ENCODE results near the gene KCNG2. TPM values are rescaled to one million over a fixed set of nuclear protein-coding genes. Genes with fewer than 3 reads are reported as not detected.

KCNG2 gene
- total and polyA plus RNA-seq, 7 experiments from 2014 or later: not detected

DNA sequence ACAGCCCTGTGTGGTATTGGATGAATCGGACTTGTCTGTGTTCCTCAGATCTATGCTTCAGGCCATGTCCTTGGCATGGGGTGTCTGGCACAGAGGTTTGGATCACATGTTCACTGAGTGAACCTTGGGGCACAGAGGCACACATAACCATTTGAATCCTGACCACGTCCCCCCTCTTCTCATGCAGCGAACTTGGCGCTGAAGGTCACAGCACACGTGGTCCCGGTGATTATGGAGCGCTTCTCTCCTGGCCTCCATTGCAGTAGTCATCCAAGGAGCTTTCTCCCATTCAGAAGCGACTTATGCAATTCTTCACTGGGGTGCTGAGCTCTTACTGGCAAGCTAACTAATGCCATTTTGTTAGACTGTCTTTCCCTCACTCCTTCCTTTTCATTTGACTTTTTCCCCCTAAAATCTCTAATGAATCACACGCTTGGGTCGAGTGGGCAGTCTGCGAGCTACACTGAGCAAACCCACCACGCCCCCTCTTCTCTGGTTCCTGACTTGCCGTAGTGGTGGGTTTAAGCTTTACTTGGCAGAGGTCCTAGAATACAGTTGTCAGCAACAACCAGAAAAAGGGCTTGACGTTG lies 59.4 kb downstream of the KCNG2 start:
- peak overlapping the region in 3 of 10 donors; percentile 26 to 36 (median 29) for H3K4me3 Mint-ChIP-seq
- no peaks in the 10 kb centered on the region for H3K9me3 ChIP-seq (ENCODE audit: control insufficient read depth in 2 of 3, low read length in 3 of 3)
- DNase-seq: no peak
- H3K36me3 Mint-ChIP-seq: peaks cover 0 to 7% (median 2%) of the 10 kb centered on the region in 5 donors
- H3K4me1 Mint-ChIP-seq: peaks cover 0 to 8% (median 4%) of the 10 kb centered on the region in 7 donors
- ATAC-seq: no peak
- H3K4me1 ChIP-seq (ENCODE audit: control insufficient read depth in 2 of 2, insufficient read depth in 2 of 2, low read length in 2 of 2): no peaks in the 10 kb centered on the region
- no peak overlapping the region for H3K4me3 ChIP-seq (ENCODE audit: low read length)
- H3K9me3 Mint-ChIP-seq: peaks cover 4 to 19% (median 8%) of the 10 kb centered on the region in 11 donors
- ChIA-PET POLR2A (no interaction called here), CTCF (no interaction called here)
- H3K36me3 ChIP-seq (ENCODE audit: control insufficient read depth in 2 of 3, insufficient read depth in 3 of 3, low read length in 3 of 3): no peaks in the 10 kb centered on the region
- intact Hi-C loops (cut with micrococcal nuclease): no loop called here
- no peaks in the 10 kb centered on the region for H3K27me3 ChIP-seq (ENCODE audit: control insufficient read depth in 2 of 2, insufficient read depth in 2 of 2, low read length in 2 of 2)
- H3K27me3 Mint-ChIP-seq: peaks cover 0 to 14% (median 6%) of the 10 kb centered on the region in 5 donors
- H3K27ac ChIP-seq (ENCODE audit: low read depth, low read length): no peak overlapping the region
- peak overlapping the region in 1 of 9 donors; percentile 53 for H3K27ac Mint-ChIP-seq

- Histone ChIP-seq H3K4me1 (ENCODE audit: control insufficient read depth in 2 of 2, insufficient read depth in 2 of 2, low read length in 2 of 2) (no peaks in the 10 kb centered on the region), H3K9me3 (ENCODE audit: control insufficient read depth in 2 of 3, low read length in 3 of 3) (no peaks in the 10 kb centered on the region), H3K36me3 (ENCODE audit: control insufficient read depth in 2 of 3, insufficient read depth in 3 of 3, low read length in 3 of 3) (no peaks in the 10 kb centered on the region), H3K27me3 (ENCODE audit: control insufficient read depth in 2 of 2, insufficient read depth in 2 of 2, low read length in 2 of 2) (no peaks in the 10 kb centered on the region), H3K27ac (ENCODE audit: low read depth, low read length) (no peak overlapping the region), H3K4me3 (ENCODE audit: low read length) (no peak overlapping the region)
- peaks cover 0 to 8% (median 2%) of the 10 kb centered on the region in 5 donors for H3K36me3 Mint-ChIP-seq
- H3K4me3 Mint-ChIP-seq: no peak overlapping the region
- POLR2A ChIA-PET: no interaction called here
- peaks cover 0 to 14% (median 6%) of the 10 kb centered on the region in 5 donors for H3K27me3 Mint-ChIP-seq
- H3K9me3 Mint-ChIP-seq: peaks cover 4 to 25% (median 9%) of the 10 kb centered on the region in 11 donors
- intact Hi-C loops (cut with micrococcal nuclease): no loop called here
- CTCF ChIA-PET: no interaction called here
- H3K27ac Mint-ChIP-seq: no peak overlapping the region
- no peak for ATAC-seq
- no peak for DNase-seq
- H3K4me1 Mint-ChIP-seq: peaks cover 0 to 8% (median 4%) of the 10 kb centered on the region in 7 donors
These were observed 61.6 kb downstream of the KCNG2 start for GRCh38 chr18:79859314-79859713.

GRCh38 chr18:79861687-79862086 lies 63.9 kb downstream of the KCNG2 start:
- no peaks in the 10 kb centered on the region for H3K27me3 ChIP-seq (ENCODE audit: control insufficient read depth in 2 of 2, insufficient read depth in 2 of 2, low read length in 2 of 2)
- ATAC-seq (no peak), DNase-seq (no peak)
- H3K4me3 ChIP-seq (ENCODE audit: low read length): no peak overlapping the region
- Mint-ChIP-seq H3K27ac (no peak overlapping the region), H3K36me3 (peaks cover 0 to 8% (median 2%) of the 10 kb centered on the region in 5 donors), H3K27me3 (peaks cover 0 to 7% (median 4%) of the 10 kb centered on the region in 5 donors), H3K9me3 (peaks cover 4 to 25% (median 9%) of the 10 kb centered on the region in 11 donors), H3K4me1 (peaks cover 0 to 8% (median 0%) of the 10 kb centered on the region in 7 donors), H3K4me3 (no peak overlapping the region)
- H3K4me1 ChIP-seq (ENCODE audit: control insufficient read depth in 2 of 2, insufficient read depth in 2 of 2, low read length in 2 of 2): no peaks in the 10 kb centered on the region
- ChIA-PET POLR2A (no interaction called here), CTCF (no interaction called here)
- no peaks in the 10 kb centered on the region for H3K9me3 ChIP-seq (ENCODE audit: control insufficient read depth in 2 of 3, low read length in 3 of 3)
- intact Hi-C loops (cut with micrococcal nuclease): no loop called here
- no peaks in the 10 kb centered on the region for H3K36me3 ChIP-seq (ENCODE audit: control insufficient read depth in 2 of 3, insufficient read depth in 3 of 3, low read length in 3 of 3)
- no peak overlapping the region for H3K27ac ChIP-seq (ENCODE audit: low read depth, low read length)

DNA sequence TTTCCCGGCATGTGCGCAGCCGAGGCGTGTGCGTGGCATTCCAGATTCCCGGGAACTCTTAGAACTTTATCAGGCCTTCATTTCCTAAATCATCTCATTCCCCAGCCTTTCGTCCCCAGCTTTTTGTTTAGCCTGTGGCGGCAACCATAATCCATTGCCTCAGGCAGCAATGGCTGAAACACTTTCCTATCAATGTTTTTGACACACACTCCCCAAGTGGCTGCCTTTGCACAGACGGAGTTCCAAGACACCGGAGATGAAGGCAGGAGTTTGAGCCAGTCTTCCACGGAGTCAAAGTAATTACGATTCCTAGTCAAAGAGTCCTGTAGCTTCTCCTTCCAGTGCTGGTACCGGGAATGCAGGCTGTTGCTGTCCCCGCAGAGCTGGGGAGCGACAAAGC lies 64.8 kb downstream of the KCNG2 start:
- no peak overlapping the region for H3K27ac Mint-ChIP-seq

GRCh38 chr18:79863161-79864005 lies 65.6 kb downstream of the KCNG2 start:
- no peak overlapping the region for H3K27ac Mint-ChIP-seq
- POLR2A ChIA-PET: no interaction called here
- no peak for ATAC-seq
- Histone ChIP-seq H3K4me1 (ENCODE audit: control insufficient read depth in 2 of 2, insufficient read depth in 2 of 2, low read length in 2 of 2) (no peaks in the 10 kb centered on the region), H3K36me3 (ENCODE audit: control insufficient read depth in 2 of 3, insufficient read depth in 3 of 3, low read length in 3 of 3) (no peaks in the 10 kb centered on the region), H3K27me3 (ENCODE audit: control insufficient read depth in 2 of 2, insufficient read depth in 2 of 2, low read length in 2 of 2) (no peaks in the 10 kb centered on the region), H3K27ac (ENCODE audit: low read depth, low read length) (no peak overlapping the region), H3K9me3 (ENCODE audit: control insufficient read depth in 2 of 3, low read length in 3 of 3) (no peaks in the 10 kb centered on the region), H3K4me3 (ENCODE audit: low read length) (no peak overlapping the region)
- H3K36me3 Mint-ChIP-seq: peaks cover 0 to 8% (median 2%) of the 10 kb centered on the region in 5 donors
- peak in 1 of 9 donors; percentile 18 for DNase-seq
- H3K4me3 Mint-ChIP-seq: no peak overlapping the region
- no peaks in the 10 kb centered on the region for H3K4me1 Mint-ChIP-seq
- peaks cover 0 to 7% (median 3%) of the 10 kb centered on the region in 5 donors for H3K27me3 Mint-ChIP-seq
- H3K9me3 Mint-ChIP-seq: peaks cover 4 to 25% (median 9%) of the 10 kb centered on the region in 11 donors
- intact Hi-C loops (cut with micrococcal nuclease): no loop called here
- CTCF ChIA-PET: interaction anchor here (0.6 kb wide), 1 partner anchor 303 kb away, joined by 4 read pairs; no protein-coding TSS in a partner anchor

More for the DNA sequence above, 64.8 kb downstream of the KCNG2 start:
- Histone ChIP-seq H3K4me1 (ENCODE audit: control insufficient read depth in 2 of 2, insufficient read depth in 2 of 2, low read length in 2 of 2) (no peaks in the 10 kb centered on the region), H3K27me3 (ENCODE audit: control insufficient read depth in 2 of 2, insufficient read depth in 2 of 2, low read length in 2 of 2) (no peaks in the 10 kb centered on the region), H3K36me3 (ENCODE audit: control insufficient read depth in 2 of 3, insufficient read depth in 3 of 3, low read length in 3 of 3) (no peaks in the 10 kb centered on the region), H3K9me3 (ENCODE audit: control insufficient read depth in 2 of 3, low read length in 3 of 3) (no peaks in the 10 kb centered on the region), H3K4me3 (ENCODE audit: low read length) (no peak overlapping the region), H3K27ac (ENCODE audit: low read depth, low read length) (no peak overlapping the region)
- DNase-seq (no peak), ATAC-seq (no peak)
- peaks cover 0 to 8% (median 2%) of the 10 kb centered on the region in 5 donors for H3K36me3 Mint-ChIP-seq
- H3K4me1 Mint-ChIP-seq: peaks cover 0 to 2% (median 0%) of the 10 kb centered on the region in 7 donors
- intact Hi-C loops (cut with micrococcal nuclease): no loop called here
- POLR2A ChIA-PET: no interaction called here
- CTCF ChIA-PET: no interaction called here
- peaks cover 0 to 7% (median 3%) of the 10 kb centered on the region in 5 donors for H3K27me3 Mint-ChIP-seq
- no peak overlapping the region for H3K4me3 Mint-ChIP-seq
- H3K9me3 Mint-ChIP-seq: peaks cover 4 to 25% (median 9%) of the 10 kb centered on the region in 11 donors

DNA sequence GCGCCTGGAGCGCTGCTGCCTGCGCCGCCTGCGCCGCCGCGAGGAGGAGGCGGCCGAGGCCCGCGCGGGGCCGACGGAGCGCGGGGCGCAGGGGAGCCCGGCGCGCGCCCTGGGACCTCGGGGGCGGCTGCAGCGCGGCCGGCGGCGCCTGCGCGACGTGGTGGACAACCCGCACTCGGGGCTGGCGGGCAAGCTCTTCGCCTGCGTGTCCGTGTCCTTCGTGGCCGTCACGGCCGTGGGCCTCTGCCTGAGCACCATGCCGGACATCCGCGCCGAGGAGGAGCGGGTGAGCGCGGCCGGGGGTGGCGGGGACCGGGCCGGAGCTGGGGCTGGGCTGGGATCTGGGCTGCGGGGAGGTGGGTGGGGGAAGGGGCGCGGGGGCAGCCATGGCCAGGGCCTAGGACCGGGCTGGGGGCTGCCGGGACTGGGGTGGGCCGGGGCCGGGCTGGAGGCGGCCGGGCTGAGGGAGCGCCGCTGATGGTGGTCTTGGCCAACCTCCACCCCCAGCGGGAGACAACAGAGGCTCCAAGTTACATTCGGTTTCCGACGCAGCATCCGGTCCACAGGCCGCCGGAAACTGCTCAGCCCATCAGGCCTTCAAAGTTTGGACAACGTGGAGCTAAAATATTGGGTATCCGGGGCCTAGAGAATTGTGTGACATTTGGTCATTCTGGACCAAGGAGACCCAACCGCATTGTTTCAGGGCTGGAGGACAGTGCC lies 66.4 kb downstream of the KCNG2 start:
- POLR2A ChIA-PET: no interaction called here
- H3K4me3 Mint-ChIP-seq: no peak overlapping the region
- no peaks in the 10 kb centered on the region for H3K4me1 ChIP-seq (ENCODE audit: control insufficient read depth in 2 of 2, insufficient read depth in 2 of 2, low read length in 2 of 2)
- H3K4me1 Mint-ChIP-seq: no peaks in the 10 kb centered on the region
- peaks cover 0 to 7% (median 3%) of the 10 kb centered on the region in 5 donors for H3K27me3 Mint-ChIP-seq
- peaks cover 4 to 25% (median 9%) of the 10 kb centered on the region in 11 donors for H3K9me3 Mint-ChIP-seq
- intact Hi-C loops (cut with micrococcal nuclease): no loop called here
- no peaks in the 10 kb centered on the region for H3K9me3 ChIP-seq (ENCODE audit: control insufficient read depth in 2 of 3, low read length in 3 of 3)
- DNase-seq (no peak), ATAC-seq (no peak)
- H3K27me3 ChIP-seq (ENCODE audit: control insufficient read depth in 2 of 2, insufficient read depth in 2 of 2, low read length in 2 of 2): no peaks in the 10 kb centered on the region
- H3K27ac ChIP-seq (ENCODE audit: low read depth, low read length): no peak overlapping the region
- peaks cover 0 to 8% (median 2%) of the 10 kb centered on the region in 5 donors for H3K36me3 Mint-ChIP-seq
- H3K27ac Mint-ChIP-seq: no peak overlapping the region
- CTCF ChIA-PET: no interaction called here
- H3K36me3 ChIP-seq (ENCODE audit: control insufficient read depth in 2 of 3, insufficient read depth in 3 of 3, low read length in 3 of 3): no peaks in the 10 kb centered on the region
- H3K4me3 ChIP-seq (ENCODE audit: low read length): no peak overlapping the region
